ENCODE measurements around the gene SORL1.

The SORL1 gene

DNA sequence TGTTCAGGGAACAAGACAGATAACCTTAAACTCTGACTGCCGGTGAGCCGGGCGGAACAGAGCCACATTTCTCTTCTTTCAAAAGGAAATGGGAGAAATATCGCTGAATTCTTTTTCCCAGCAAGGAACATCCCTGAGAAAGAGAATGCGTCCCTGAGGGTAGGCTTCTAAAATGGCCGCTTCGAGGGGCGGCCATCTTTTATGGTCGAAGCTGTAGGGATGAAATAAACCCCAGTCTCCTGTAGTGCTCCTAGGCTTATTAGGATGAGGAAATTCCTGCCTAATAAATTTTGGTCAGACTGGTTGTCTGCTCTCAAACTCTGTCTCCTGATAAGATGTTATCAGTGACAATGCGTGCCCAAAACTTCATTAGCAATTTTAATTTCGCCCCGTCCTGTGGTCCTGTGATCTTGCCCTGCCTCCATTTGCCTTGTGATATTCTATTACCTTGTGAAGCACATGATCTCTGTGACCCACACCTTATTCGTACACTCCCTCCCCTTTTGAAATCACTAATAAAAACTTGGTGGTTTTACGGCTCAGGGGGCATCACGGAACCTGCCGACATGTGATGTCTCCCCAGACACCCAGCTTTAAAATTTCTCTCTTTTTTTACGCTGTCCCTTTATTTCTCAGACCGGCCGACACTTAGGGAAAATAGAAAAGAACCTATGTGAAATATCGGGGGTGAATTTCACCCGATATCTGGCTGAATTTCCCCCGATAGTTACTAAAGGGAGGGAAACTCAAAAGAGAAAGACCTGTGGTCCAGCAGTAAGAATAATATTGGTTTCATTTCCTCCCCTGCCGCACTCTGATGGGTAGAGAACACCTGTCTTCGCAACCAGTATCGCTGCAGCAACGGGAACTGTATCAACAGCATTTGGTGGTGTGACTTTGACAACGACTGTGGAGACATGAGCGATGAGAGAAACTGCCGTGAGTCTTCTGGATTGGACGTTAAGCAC is 117.5 kb downstream of the SORL1 start:
- DNase-seq = peak; percentile 58

- no peak for DNase-seq
Observed at GRCh38 chr11:121570453-121570852, 118.3 kb downstream of the SORL1 start.

- no peak for DNase-seq
Observed at GRCh38 chr11:121571506-121571905, 119.4 kb downstream of the SORL1 start.

DNA sequence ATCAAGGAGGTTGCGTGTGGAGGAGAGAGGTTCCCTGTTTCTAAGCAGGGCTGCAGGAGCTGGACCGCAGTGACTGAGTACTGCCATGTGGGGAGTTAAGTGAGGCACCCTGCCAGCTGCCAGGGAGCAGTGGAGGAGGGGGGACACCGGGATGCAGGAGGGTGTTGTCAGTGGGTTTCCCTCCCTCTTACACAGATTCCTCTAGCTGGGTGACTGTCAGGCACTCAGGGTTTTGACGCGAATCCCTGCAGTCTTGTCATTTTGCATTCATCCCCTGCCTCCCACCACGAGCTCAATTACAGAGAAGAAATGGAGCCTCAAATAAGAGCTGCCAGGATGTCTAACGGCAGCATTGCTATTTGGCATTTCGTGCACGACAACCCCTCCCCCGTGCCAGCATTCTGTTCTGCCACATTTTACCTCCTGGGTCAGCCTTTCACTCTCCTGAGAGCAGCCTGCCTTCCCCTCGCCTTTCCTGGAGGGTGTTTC is 120.5 kb downstream of the SORL1 start:
- no peak for DNase-seq

DNA sequence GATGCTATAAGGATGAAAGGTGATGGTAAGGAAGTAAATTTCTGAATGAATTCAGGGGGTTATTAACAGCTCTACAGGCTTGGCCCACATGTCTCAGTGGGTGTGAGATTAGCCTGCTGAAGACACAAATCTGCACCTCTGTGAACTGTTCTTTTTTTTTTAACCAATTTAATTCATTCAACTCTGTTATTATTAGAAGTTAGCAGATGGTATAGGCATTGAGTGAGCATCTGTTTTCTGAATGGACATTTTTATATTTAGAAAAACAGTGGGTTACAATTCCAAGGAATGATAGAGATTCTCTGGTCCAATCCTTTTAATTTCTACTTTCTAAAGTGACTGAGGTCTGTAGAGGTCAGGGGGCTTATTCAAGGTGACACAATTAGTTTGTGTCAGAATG is 122.7 kb downstream of the SORL1 start:
- no peak for DNase-seq

DNA sequence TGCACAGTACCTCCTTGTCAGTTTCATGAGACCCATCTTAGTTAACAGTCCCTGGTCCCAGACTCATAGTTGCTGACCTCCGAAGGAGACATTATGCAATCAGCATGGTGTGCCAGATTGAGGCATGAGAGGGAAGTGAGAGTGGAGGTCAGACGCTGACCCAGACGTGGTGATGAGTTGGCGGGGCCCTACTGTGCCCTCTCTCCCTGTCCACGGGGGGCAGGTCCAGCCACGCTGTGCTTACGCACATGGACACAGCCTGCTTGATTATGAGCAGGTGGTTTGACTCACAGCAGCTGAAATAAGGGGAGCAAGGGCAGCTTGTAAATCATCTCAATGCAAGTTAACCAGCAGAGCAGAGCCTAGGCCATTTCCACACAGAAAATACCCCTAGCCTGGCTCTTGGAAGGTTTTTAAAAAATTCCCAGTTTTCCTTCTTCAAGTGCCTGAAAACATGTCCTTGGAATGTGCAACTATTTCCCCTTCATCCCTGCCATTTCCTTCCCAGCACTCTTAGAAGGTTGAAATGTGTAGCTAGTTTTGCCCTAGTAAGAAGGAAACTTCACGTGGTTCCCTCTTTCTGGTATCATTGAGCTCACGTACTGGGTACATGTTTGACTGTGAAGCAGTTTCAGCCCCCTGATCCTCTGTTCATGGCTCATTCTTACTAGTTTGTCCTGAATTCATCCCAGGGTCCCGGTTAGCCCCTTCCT is 123.3 kb downstream of the SORL1 start:
- DNase-seq = peak; percentile 83

DNA sequence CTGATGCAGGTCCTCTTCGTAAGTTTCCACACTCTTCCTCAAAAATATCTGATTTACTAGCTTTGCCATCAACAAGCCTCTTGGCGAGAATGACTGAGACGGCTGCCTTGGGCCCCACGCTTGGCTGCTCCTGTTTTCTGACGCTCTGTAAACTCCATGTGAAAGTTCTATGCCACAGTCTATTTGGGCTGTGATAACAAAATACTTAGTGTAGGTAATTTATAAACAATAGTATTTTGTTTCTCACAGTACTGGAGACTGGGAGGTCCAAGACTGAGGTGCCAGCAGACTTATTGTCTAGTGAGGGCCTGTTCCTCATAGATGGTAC is 123.8 kb downstream of the SORL1 start:
- DNase-seq = no peak

DNA sequence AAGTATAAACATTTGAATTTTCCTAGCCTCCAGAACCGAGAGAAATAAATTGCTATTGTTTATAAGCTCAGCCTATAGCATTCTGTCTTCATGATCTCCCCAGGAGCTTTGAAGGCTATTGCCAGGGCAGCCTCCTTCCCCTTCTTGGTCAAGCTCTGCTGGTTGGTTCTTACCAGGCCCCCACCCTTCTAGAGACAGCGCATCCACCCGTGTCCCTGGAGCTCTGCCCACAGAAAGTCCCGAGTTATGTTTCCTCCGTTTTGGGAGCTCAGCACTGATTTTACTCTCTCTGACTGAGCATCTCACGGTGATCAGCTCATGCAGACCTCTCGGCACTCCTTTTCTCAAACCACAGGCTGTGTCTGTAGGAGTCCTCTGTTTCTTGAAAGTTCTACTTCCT is 124.4 kb downstream of the SORL1 start:
- DNase-seq = no peak

DNA sequence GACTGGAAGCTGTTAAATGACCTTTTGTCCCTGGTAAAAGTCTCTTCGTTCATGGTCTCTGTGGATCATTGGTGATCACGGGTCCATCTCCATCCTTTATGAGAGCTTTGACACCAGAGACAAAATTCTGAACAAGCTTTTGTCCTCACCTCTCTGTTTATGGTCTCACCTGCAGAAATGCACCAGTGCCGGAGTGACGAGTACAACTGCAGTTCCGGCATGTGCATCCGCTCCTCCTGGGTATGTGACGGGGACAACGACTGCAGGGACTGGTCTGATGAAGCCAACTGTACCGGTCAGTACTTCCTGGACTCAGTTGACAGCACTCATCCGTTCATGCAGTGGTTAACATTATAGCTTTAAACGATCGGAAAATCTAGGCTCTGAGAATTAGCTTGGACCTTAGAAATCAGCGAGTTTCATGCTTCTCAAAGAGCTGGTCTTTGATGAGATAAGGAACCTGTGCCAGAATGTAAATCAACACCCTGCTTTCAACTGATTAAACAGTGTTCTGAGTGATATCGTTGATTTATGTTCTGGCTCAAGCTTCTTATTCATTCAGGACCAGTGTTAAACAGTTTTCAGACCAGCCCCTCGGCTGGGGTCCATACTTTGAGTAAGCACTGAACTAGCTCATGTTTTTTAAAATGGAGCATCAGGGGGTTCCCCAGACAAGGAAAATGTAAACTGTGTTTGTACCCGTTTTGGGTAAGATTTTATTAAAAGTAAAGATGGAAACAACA is 125.2 kb downstream of the SORL1 start:
- no peak for DNase-seq

- no peak for DNase-seq
Observed at GRCh38 chr11:121578251-121578976, 126.3 kb downstream of the SORL1 start.

DNA sequence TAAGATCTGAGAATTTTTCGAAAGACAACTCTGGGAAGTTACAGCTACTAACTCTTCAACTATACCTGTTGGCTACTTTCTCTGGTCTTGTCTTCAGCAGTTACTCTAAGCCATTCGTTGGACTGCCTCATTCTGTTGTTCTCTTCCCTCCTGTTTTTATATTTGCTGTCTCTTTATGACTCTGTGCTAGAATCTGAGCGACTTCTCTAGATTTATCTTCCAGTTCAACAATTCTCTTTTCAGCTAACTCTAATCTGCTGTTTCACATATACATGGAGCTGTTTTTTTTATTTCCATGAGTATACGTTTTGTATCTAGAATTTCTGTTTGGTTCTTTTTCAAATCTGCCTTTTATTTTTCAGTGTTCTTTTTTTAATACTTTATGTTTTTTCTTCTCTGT is 128.0 kb downstream of the SORL1 start:
- DNase-seq = no peak

GRCh38 chr11:121581607-121582006 is 129.5 kb downstream of the SORL1 start:
- DNase-seq = no peak

GRCh38 chr11:121582296-121582695 is 130.2 kb downstream of the SORL1 start:
- DNase-seq = no peak

DNA sequence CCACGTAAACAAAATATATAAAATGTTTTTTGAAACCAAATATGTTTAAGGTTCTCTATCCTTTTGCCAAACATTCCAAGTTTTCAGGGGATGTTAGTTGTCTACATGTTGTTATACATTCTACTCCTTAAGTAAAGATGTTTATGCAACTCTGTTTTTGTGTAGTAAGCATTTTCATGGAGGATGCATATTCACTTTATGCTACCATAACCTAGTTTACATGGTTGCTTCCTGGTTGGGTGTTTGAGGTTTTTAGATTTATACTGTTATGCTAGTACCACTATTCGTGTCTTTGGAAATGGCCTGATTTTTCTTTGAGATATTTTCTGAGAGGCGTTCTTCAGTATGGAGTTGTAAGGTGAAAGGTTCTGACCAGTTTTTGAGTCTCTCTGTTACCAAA is 131.7 kb downstream of the SORL1 start:
- no peak for DNase-seq

- no peak for DNase-seq
Observed at GRCh38 chr11:121586750-121587149, 134.6 kb downstream of the SORL1 start.

GRCh38 chr11:121587182-121587581 is 135.1 kb downstream of the SORL1 start:
- no peak for DNase-seq

DNA sequence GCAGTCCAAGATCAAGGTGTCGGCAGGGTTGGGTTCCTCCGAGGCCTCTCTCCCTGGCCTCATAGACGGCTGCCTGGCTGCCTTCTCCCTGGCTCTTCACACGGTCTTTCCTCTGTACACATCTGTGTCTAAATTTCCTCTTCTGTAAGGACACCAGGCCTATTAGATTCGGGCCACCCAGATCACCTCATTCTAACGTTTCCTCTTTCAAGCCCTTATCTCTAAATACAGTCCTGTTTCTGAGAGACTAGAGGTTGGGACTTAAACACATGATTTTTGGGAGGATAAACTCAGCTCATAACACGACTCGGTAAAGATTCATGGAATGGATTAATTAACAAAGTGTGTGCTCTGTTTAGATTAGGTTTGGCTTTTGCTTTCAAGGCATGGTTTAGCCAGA is 136.6 kb downstream of the SORL1 start:
- DNase-seq = no peak

DNA sequence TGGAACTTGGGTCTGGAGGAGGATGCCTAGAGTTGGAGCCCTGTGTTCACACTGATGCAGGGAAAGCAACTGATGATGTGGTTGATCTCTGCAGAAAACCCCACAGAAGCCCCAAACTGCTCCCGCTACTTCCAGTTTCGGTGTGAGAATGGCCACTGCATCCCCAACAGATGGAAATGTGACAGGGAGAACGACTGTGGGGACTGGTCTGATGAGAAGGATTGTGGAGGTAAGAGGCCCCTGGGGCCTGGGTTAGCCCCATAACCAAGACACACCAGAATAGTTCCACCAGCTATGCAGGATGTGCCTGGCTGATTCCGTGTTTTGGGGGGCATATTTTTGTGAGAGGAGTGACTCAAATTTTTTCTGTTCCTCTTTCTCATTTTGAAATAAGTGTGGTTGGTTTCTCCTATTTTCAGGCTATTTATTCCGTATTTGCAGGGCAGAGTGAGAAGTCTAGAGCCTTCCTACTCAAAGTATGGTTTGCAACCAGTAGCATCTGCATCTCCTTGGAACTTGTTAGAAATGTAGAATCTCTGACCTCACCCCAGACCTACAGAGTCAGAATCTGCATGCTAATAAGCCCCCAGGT is 137.9 kb downstream of the SORL1 start:
- DNase-seq = peak; percentile 33

DNA sequence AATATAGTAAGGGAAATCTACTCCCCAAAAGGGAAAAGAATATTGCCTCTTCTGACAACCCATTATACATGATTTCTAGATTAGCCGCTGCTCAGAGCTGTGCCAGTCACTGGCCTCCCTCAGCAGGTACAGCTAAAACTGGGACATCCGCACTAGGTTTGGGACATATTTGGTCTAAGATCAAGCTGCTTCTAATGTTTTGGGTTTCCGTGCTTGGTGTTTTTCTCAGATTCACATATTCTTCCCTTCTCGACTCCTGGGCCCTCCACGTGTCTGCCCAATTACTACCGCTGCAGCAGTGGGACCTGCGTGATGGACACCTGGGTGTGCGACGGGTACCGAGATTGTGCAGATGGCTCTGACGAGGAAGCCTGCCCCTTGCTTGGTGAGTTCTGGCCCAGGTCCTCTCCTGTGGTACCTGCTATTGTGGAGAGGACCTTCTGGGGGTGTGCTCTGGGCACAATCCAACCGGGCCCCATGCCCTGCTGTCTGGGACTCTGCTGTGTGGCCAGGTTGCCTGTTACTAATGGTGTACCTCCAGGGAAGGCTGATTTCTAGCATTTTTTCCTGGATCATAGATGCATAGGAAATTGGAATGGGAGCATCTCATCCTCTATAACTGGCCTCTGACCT is 138.8 kb downstream of the SORL1 start:
- DNase-seq = no peak

DNA sequence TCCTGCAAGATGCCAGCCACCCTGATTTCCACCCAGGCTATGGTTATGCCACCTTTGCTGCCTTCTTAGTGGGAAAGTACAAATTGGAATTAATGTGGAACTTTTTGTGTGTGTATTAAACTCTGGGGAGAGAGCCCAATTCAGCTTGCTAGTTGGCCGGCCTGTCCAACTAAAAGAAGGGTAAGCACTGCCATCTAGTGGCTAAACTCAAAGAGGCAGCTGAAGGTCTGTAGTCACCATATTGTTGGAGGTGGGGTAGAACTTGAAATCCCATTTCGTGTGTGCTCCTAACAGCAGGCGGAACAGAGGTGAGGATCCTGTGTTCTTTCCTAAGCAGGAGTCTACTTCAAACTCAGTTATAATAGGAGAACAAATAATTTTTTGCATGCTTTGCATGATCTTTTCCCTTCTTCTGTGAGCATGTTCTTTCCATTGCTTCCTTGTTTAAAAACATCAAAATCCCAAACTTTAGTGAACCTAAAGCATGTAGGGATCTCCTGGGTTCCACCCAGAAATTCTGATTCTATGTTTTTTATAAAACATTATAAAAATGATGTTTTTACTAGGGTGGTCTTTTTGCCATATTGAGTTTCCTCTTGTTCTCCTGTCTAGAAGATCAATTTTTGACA is 139.4 kb downstream of the SORL1 start:
- peak; percentile 71 for DNase-seq

- no peak for DNase-seq
Observed at GRCh38 chr11:121592708-121593107, 140.6 kb downstream of the SORL1 start.

Measured in CD4-positive, alpha-beta T cell treated with Interleukin-15 for 1 hour (primary cell).